OCI-LY3 (cell line): ENCODE results near the gene SNX13.

ENCODE experiments used
- EZH2phosphoT487 ChIP-seq: fragments of 200-600 bp; shearing (Covaris generic); IDR thresholded peaks from 2 replicates; pipeline ENCODE4 v1.6.1; 2018; ENCODE audit warnings: antibody characterized with exemption, mixed run types, low read depth
- TF ChIP-seq, protein P1 (sequence below): fragments of 200-600, 300-600 bp; sonication (generic); IDR thresholded peaks from 2 replicates; pipeline ENCODE4 v1.5.1; 2014; ENCODE audit warnings: antibody characterized with exemption, low read length, low read depth

DNA sequence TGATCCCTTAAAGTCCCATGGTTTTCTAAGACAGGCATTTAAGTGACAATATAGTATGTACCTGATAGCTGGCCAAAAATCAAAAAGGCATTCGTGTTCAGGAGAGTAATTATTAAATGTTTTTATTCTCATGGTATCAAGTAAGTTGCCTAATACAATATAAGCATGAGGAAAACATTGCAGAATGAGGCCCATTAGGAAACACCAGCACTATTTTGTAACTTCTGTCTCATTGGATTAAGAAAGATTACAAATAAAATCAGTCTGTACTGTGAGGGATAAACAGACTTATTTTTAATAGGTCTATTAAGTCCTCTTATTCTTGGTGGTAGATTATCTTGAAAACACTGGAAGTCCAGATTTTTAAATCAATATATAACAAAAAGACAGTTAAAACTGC lies 110.1 kb downstream of the SNX13 start:
- TF ChIP-seq, protein P1, sequence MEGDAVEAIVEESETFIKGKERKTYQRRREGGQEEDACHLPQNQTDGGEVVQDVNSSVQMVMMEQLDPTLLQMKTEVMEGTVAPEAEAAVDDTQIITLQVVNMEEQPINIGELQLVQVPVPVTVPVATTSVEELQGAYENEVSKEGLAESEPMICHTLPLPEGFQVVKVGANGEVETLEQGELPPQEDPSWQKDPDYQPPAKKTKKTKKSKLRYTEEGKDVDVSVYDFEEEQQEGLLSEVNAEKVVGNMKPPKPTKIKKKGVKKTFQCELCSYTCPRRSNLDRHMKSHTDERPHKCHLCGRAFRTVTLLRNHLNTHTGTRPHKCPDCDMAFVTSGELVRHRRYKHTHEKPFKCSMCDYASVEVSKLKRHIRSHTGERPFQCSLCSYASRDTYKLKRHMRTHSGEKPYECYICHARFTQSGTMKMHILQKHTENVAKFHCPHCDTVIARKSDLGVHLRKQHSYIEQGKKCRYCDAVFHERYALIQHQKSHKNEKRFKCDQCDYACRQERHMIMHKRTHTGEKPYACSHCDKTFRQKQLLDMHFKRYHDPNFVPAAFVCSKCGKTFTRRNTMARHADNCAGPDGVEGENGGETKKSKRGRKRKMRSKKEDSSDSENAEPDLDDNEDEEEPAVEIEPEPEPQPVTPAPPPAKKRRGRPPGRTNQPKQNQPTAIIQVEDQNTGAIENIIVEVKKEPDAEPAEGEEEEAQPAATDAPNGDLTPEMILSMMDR = no peak
- no peak for TF ChIP-seq EZH2phosphoT487
